WTC11 (cell line): ENCODE data around the gene KBTBD12. TPM values are rescaled to one million over a fixed set of nuclear protein-coding genes. Genes with fewer than 3 reads are reported as not detected.

ENCODE experiments used
- ATAC-seq: fragments of 200-7000 bp; cut with Tn5 transposase; 2 replicates; pipeline ENCODE4 v1.10.0; 2021; ENCODE audit warnings: mild to moderate bottlenecking, moderate library complexity
- CTCF ChIA-PET: fragments of 300-600 bp; sonication (Branson Sonifier 250); formaldehyde crosslinking; loops from one replicate; lab custom pipeline; 2021; ENCODE audit warnings: antibody characterized with exemption; lab: Charles Lee
- POLR2A ChIA-PET: fragments of 350-600 bp; sonication (Branson Sonifier 250); formaldehyde crosslinking; loops from one replicate; lab custom pipeline; 2021; ENCODE audit warnings: antibody characterized with exemption; lab: Charles Lee
- DNase-seq: peaks from one replicate; pipeline ENCODE4 v3.0.0; 2021; ENCODE audit warnings: low spot score
- H3K27ac Mint-ChIP-seq: 2 replicates; pipeline ENCODE4 v1.8.0; 2021; ENCODE audit warnings: mixed read lengths
- H3K27me3 Mint-ChIP-seq: 2 replicates; pipeline ENCODE4 v1.8.0; 2021; ENCODE audit warnings: low read depth, mild to moderate bottlenecking, moderate library complexity, mixed read lengths
- H3K36me3 Mint-ChIP-seq: 2 replicates; pipeline ENCODE4 v1.8.0; 2021; ENCODE audit warnings: mixed read lengths
- H3K4me1 Mint-ChIP-seq: 2 replicates; pipeline ENCODE4 v1.8.0; 2022; ENCODE audit warnings: mixed read lengths
- H3K4me3 Mint-ChIP-seq: 2 replicates; pipeline ENCODE4 v1.8.0; 2021; ENCODE audit warnings: mild to moderate bottlenecking, moderate library complexity, mixed read lengths
- H3K9me3 Mint-ChIP-seq: 2 replicates; pipeline ENCODE4 v1.8.0; 2021; ENCODE audit warnings: mixed read lengths
- EMX1 ChIP-seq: fragments of 250-450 bp; sonication (Bioruptor Pico); IDR thresholded peaks from 2 replicates; pipeline ENCODE4 v1.8.0; 2021; ENCODE audit warnings: mild to moderate bottlenecking
- FOXJ3 ChIP-seq: sonication (generic); formaldehyde crosslinking; IDR thresholded peaks from 2 replicates; pipeline ENCODE4 v1.9.0; 2021; ENCODE audit warnings: missing genetic modification reagents, mild to moderate bottlenecking, borderline replicate concordance
- NFATC4 ChIP-seq: fragments of 250-450 bp; sonication (Bioruptor Pico); IDR thresholded peaks from 2 replicates; pipeline ENCODE4 v1.9.0; 2021; ENCODE audit warnings: mild to moderate bottlenecking
- NR2C2 ChIP-seq: sonication (generic); formaldehyde crosslinking; IDR thresholded peaks from 2 replicates; pipeline ENCODE4 v1.8.0; 2022; ENCODE audit warnings: mild to moderate bottlenecking, missing genetic modification reagents
- RELA ChIP-seq: sonication (generic); formaldehyde crosslinking; IDR thresholded peaks from 2 replicates; pipeline ENCODE4 v1.8.1; 2022; ENCODE audit warnings: missing genetic modification reagents, mild to moderate bottlenecking, borderline replicate concordance
- ZNF219 ChIP-seq: sonication (generic); formaldehyde crosslinking; IDR thresholded peaks from 2 replicates; pipeline ENCODE4 v1.8.0; 2023; ENCODE audit warnings: missing genetic modification reagents, mild to moderate bottlenecking, borderline replicate concordance
- ZNF671 ChIP-seq: fragments of 250-450 bp; sonication (Bioruptor Pico); IDR thresholded peaks from 2 replicates; pipeline ENCODE4 v1.8.0; 2021; ENCODE audit warnings: mild to moderate bottlenecking
- total RNA-seq: library from RNA; stranded (reverse); gene quantifications from 3 replicates; pipeline ENCODE4 v1.2.3, GENCODE V29; 2021
- TF ChIP-seq, protein P1 (sequence below): sonication (generic); formaldehyde crosslinking; IDR thresholded peaks from 2 replicates; pipeline ENCODE4 v1.8.1; 2023; ENCODE audit warnings: mild to moderate bottlenecking, moderate library complexity, missing genetic modification reagents
- TF ChIP-seq, protein P2 (sequence below): fragments of 250-450 bp; sonication (Bioruptor Pico); IDR thresholded peaks from 2 replicates; pipeline ENCODE4 v1.9.0; 2021; ENCODE audit warnings: mild to moderate bottlenecking
- TF ChIP-seq, protein P3 (sequence below): sonication (generic); formaldehyde crosslinking; IDR thresholded peaks from 2 replicates; pipeline ENCODE4 v1.8.1; 2023; ENCODE audit warnings: mild to moderate bottlenecking, missing genetic modification reagents, moderate library complexity
- TF ChIP-seq, protein P4 (sequence below): fragments of 250-450 bp; sonication (Bioruptor Pico); IDR thresholded peaks from 2 replicates; pipeline ENCODE4 v1.9.0; 2021; ENCODE audit warnings: mild to moderate bottlenecking
- TF ChIP-seq, protein P5 (sequence below): fragments of 200-600 bp; IDR thresholded peaks from 2 replicates; pipeline ENCODE4 v1.8.0; 2022; ENCODE audit warnings: antibody characterized with exemption
- TF ChIP-seq, protein P6 (sequence below): sonication (generic); formaldehyde crosslinking; IDR thresholded peaks from 2 replicates; pipeline ENCODE4 v1.8.1; 2023; ENCODE audit warnings: mild to moderate bottlenecking, missing genetic modification reagents, moderate library complexity
- TF ChIP-seq, protein P7 (sequence below): sonication (generic); formaldehyde crosslinking; IDR thresholded peaks from 2 replicates; pipeline ENCODE4 v1.8.0; 2023; ENCODE audit warnings: missing genetic modification reagents, mild to moderate bottlenecking, borderline replicate concordance
- TF ChIP-seq, protein P8 (sequence below): sonication (generic); formaldehyde crosslinking; IDR thresholded peaks from 2 replicates; pipeline ENCODE4 v1.8.1; 2023; ENCODE audit warnings: mild to moderate bottlenecking, missing genetic modification reagents
- TF ChIP-seq, protein P9 (sequence below): sonication (generic); formaldehyde crosslinking; IDR thresholded peaks from 2 replicates; pipeline ENCODE4 v1.8.1; 2023; ENCODE audit warnings: mild to moderate bottlenecking, missing genetic modification reagents, borderline replicate concordance
- TF ChIP-seq, protein P10 (sequence below): sonication (generic); formaldehyde crosslinking; IDR thresholded peaks from 2 replicates; pipeline ENCODE4 v1.8.1; 2022; ENCODE audit warnings: missing genetic modification reagents, borderline replicate concordance

The KBTBD12 gene
- total RNA-seq, 1 experiment from 2014 or later: 0.22 TPM

DNA sequence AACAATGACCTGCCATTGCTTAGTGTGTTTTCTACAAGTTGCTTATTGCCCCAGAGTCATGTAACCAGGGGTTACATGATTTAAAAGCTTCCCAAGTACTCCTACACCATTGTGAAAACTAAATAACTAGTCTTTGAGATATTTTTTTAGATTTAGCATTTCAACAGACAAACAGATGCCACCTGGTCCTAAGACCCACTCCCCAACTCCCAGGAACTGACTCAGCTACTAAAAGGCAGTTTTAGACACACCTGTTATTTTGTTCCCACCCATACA, 28.1 kb upstream of the KBTBD12 start:
- H3K9me3 Mint-ChIP-seq: peaks cover 21% of the 10 kb centered on the region
- no peak for ATAC-seq
- no peak for DNase-seq
- CTCF ChIA-PET: no interaction called here
- POLR2A ChIA-PET: no interaction called here
- no peaks in the 10 kb centered on the region; the same call in 1 of the 2 replicates for H3K27me3 Mint-ChIP-seq
- H3K4me1 Mint-ChIP-seq: peaks cover 10% of the 10 kb centered on the region; the same call in 1 of the 2 replicates
- peaks cover 12% of the 10 kb centered on the region for H3K36me3 Mint-ChIP-seq
- no peak overlapping the region for H3K4me3 Mint-ChIP-seq
- H3K27ac Mint-ChIP-seq: no peak overlapping the region
- TF ChIP-seq EMX1: no peak
- TF ChIP-seq, protein P1, sequence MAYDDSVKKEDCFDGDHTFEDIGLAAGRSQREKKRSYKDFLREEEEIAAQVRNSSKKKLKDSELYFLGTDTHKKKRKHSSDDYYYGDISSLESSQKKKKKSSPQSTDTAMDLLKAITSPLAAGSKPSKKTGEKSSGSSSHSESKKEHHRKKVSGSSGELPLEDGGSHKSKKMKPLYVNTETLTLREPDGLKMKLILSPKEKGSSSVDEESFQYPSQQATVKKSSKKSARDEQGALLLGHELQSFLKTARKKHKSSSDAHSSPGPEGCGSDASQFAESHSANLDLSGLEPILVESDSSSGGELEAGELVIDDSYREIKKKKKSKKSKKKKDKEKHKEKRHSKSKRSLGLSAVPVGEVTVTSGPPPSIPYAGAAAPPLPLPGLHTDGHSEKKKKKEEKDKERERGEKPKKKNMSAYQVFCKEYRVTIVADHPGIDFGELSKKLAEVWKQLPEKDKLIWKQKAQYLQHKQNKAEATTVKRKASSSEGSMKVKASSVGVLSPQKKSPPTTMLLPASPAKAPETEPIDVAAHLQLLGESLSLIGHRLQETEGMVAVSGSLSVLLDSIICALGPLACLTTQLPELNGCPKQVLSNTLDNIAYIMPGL (CRISPR knock-in tag): no peak
- TF ChIP-seq ZNF219 (CRISPR knock-in tag): no peak
- TF ChIP-seq, protein P2, sequence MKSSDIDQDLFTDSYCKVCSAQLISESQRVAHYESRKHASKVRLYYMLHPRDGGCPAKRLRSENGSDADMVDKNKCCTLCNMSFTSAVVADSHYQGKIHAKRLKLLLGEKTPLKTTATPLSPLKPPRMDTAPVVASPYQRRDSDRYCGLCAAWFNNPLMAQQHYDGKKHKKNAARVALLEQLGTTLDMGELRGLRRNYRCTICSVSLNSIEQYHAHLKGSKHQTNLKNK (CRISPR knock-in tag): no peak
- TF ChIP-seq, protein P3, sequence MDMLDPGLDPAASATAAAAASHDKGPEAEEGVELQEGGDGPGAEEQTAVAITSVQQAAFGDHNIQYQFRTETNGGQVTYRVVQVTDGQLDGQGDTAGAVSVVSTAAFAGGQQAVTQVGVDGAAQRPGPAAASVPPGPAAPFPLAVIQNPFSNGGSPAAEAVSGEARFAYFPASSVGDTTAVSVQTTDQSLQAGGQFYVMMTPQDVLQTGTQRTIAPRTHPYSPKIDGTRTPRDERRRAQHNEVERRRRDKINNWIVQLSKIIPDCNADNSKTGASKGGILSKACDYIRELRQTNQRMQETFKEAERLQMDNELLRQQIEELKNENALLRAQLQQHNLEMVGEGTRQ: no peak
- TF ChIP-seq, protein P4, sequence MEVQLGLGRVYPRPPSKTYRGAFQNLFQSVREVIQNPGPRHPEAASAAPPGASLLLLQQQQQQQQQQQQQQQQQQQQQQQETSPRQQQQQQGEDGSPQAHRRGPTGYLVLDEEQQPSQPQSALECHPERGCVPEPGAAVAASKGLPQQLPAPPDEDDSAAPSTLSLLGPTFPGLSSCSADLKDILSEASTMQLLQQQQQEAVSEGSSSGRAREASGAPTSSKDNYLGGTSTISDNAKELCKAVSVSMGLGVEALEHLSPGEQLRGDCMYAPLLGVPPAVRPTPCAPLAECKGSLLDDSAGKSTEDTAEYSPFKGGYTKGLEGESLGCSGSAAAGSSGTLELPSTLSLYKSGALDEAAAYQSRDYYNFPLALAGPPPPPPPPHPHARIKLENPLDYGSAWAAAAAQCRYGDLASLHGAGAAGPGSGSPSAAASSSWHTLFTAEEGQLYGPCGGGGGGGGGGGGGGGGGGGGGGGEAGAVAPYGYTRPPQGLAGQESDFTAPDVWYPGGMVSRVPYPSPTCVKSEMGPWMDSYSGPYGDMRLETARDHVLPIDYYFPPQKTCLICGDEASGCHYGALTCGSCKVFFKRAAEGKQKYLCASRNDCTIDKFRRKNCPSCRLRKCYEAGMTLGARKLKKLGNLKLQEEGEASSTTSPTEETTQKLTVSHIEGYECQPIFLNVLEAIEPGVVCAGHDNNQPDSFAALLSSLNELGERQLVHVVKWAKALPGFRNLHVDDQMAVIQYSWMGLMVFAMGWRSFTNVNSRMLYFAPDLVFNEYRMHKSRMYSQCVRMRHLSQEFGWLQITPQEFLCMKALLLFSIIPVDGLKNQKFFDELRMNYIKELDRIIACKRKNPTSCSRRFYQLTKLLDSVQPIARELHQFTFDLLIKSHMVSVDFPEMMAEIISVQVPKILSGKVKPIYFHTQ: no peak
- TF ChIP-seq, protein P5, sequence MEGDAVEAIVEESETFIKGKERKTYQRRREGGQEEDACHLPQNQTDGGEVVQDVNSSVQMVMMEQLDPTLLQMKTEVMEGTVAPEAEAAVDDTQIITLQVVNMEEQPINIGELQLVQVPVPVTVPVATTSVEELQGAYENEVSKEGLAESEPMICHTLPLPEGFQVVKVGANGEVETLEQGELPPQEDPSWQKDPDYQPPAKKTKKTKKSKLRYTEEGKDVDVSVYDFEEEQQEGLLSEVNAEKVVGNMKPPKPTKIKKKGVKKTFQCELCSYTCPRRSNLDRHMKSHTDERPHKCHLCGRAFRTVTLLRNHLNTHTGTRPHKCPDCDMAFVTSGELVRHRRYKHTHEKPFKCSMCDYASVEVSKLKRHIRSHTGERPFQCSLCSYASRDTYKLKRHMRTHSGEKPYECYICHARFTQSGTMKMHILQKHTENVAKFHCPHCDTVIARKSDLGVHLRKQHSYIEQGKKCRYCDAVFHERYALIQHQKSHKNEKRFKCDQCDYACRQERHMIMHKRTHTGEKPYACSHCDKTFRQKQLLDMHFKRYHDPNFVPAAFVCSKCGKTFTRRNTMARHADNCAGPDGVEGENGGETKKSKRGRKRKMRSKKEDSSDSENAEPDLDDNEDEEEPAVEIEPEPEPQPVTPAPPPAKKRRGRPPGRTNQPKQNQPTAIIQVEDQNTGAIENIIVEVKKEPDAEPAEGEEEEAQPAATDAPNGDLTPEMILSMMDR: no peak
- no peak for TF ChIP-seq NR2C2 (CRISPR knock-in tag)
- TF ChIP-seq NFATC4: no peak
- TF ChIP-seq, protein P6, sequence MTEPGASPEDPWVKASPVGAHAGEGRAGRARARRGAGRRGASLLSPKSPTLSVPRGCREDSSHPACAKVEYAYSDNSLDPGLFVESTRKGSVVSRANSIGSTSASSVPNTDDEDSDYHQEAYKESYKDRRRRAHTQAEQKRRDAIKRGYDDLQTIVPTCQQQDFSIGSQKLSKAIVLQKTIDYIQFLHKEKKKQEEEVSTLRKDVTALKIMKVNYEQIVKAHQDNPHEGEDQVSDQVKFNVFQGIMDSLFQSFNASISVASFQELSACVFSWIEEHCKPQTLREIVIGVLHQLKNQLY: no peak
- TF ChIP-seq, protein P7, sequence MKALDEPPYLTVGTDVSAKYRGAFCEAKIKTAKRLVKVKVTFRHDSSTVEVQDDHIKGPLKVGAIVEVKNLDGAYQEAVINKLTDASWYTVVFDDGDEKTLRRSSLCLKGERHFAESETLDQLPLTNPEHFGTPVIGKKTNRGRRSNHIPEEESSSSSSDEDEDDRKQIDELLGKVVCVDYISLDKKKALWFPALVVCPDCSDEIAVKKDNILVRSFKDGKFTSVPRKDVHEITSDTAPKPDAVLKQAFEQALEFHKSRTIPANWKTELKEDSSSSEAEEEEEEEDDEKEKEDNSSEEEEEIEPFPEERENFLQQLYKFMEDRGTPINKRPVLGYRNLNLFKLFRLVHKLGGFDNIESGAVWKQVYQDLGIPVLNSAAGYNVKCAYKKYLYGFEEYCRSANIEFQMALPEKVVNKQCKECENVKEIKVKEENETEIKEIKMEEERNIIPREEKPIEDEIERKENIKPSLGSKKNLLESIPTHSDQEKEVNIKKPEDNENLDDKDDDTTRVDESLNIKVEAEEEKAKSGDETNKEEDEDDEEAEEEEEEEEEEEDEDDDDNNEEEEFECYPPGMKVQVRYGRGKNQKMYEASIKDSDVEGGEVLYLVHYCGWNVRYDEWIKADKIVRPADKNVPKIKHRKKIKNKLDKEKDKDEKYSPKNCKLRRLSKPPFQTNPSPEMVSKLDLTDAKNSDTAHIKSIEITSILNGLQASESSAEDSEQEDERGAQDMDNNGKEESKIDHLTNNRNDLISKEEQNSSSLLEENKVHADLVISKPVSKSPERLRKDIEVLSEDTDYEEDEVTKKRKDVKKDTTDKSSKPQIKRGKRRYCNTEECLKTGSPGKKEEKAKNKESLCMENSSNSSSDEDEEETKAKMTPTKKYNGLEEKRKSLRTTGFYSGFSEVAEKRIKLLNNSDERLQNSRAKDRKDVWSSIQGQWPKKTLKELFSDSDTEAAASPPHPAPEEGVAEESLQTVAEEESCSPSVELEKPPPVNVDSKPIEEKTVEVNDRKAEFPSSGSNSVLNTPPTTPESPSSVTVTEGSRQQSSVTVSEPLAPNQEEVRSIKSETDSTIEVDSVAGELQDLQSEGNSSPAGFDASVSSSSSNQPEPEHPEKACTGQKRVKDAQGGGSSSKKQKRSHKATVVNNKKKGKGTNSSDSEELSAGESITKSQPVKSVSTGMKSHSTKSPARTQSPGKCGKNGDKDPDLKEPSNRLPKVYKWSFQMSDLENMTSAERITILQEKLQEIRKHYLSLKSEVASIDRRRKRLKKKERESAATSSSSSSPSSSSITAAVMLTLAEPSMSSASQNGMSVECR (CRISPR knock-in tag): no peak
- TF ChIP-seq ZNF671 (CRISPR knock-in tag): no peak
- no peak for TF ChIP-seq RELA (CRISPR knock-in tag)
- TF ChIP-seq, protein P8, sequence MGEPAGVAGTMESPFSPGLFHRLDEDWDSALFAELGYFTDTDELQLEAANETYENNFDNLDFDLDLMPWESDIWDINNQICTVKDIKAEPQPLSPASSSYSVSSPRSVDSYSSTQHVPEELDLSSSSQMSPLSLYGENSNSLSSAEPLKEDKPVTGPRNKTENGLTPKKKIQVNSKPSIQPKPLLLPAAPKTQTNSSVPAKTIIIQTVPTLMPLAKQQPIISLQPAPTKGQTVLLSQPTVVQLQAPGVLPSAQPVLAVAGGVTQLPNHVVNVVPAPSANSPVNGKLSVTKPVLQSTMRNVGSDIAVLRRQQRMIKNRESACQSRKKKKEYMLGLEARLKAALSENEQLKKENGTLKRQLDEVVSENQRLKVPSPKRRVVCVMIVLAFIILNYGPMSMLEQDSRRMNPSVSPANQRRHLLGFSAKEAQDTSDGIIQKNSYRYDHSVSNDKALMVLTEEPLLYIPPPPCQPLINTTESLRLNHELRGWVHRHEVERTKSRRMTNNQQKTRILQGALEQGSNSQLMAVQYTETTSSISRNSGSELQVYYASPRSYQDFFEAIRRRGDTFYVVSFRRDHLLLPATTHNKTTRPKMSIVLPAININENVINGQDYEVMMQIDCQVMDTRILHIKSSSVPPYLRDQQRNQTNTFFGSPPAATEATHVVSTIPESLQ (CRISPR knock-in tag): no peak
- no peak for TF ChIP-seq FOXJ3
- TF ChIP-seq, protein P9, sequence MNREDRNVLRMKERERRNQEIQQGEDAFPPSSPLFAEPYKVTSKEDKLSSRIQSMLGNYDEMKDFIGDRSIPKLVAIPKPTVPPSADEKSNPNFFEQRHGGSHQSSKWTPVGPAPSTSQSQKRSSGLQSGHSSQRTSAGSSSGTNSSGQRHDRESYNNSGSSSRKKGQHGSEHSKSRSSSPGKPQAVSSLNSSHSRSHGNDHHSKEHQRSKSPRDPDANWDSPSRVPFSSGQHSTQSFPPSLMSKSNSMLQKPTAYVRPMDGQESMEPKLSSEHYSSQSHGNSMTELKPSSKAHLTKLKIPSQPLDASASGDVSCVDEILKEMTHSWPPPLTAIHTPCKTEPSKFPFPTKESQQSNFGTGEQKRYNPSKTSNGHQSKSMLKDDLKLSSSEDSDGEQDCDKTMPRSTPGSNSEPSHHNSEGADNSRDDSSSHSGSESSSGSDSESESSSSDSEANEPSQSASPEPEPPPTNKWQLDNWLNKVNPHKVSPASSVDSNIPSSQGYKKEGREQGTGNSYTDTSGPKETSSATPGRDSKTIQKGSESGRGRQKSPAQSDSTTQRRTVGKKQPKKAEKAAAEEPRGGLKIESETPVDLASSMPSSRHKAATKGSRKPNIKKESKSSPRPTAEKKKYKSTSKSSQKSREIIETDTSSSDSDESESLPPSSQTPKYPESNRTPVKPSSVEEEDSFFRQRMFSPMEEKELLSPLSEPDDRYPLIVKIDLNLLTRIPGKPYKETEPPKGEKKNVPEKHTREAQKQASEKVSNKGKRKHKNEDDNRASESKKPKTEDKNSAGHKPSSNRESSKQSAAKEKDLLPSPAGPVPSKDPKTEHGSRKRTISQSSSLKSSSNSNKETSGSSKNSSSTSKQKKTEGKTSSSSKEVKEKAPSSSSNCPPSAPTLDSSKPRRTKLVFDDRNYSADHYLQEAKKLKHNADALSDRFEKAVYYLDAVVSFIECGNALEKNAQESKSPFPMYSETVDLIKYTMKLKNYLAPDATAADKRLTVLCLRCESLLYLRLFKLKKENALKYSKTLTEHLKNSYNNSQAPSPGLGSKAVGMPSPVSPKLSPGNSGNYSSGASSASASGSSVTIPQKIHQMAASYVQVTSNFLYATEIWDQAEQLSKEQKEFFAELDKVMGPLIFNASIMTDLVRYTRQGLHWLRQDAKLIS (CRISPR knock-in tag): no peak
- TF ChIP-seq, protein P10, sequence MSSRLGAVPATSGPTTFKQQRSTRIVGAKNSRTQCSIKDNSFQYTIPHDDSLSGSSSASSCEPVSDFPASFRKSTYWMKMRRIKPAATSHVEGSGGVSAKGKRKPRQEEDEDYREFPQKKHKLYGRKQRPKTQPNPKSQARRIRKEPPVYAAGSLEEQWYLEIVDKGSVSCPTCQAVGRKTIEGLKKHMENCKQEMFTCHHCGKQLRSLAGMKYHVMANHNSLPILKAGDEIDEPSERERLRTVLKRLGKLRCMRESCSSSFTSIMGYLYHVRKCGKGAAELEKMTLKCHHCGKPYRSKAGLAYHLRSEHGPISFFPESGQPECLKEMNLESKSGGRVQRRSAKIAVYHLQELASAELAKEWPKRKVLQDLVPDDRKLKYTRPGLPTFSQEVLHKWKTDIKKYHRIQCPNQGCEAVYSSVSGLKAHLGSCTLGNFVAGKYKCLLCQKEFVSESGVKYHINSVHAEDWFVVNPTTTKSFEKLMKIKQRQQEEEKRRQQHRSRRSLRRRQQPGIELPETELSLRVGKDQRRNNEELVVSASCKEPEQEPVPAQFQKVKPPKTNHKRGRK (CRISPR knock-in tag): no peak
